ENCODE measurements around the gene CSF1. TPM values are rescaled to one million over a fixed set of nuclear protein-coding genes. Genes with fewer than 3 reads are reported as not detected.

CSF1 gene
- total and polyA plus RNA-seq, 12 donors, result 6.3 to 26.2 (median 13.0) TPM

GRCh38 chr1:109931189-109931731 is 20.6 kb downstream of the CSF1 start:
- H3K9me3 ChIP-seq, result peaks cover 0 to under 1% (median 0%) of the 10 kb centered on the region in 11 donors
- TF ChIP-seq CTCF (IDR thresholded peaks at IDR 0.05), result no peak
- ATAC-seq, result peak; percentile 74 to 89 (median 82)
- H3K4me1 ChIP-seq, result peaks cover 32 to 80% (median 68%) of the 10 kb centered on the region in 9 donors
- H3K36me3 ChIP-seq, result peaks cover 0 to 38% (median 16%) of the 10 kb centered on the region in 9 donors
- peak overlapping the region; percentile 14 to 84 (median 79) for H3K27ac ChIP-seq
- intact Hi-C loops (cut with DNase I), result loop anchor here in 5 of 10 donors (2.0 to 5.0 kb wide), 3 partner anchors 16 to 51 kb away; partner anchors contain the start of gene AHCYL1 (in 3 of the 5)
- no peak overlapping the region for H3K4me3 ChIP-seq
- peak; percentile 88 to 91 for DNase-seq
- no peaks in the 10 kb centered on the region for H3K27me3 ChIP-seq
- 28 to 29% methylated on average over 10 of the region's 10 CpGs for whole genome bisulfite sequencing, 2 donors

- TF ChIP-seq CTCF (IDR thresholded peaks at IDR 0.05), result no peak
- DNase-seq (no peak), ATAC-seq (no peak)
- H3K9me3 ChIP-seq, result peaks cover 0 to 8% (median 3%) of the 10 kb centered on the region in 11 donors
- WGBS, 2 donors, result 97 to 100% methylated on average over 3 of the region's 3 CpGs
- H3K4me1 ChIP-seq, result peaks cover 32 to 72% (median 63%) of the 10 kb centered on the region in 9 donors
- H3K36me3 ChIP-seq, result peaks cover 0 to 30% (median 14%) of the 10 kb centered on the region in 9 donors
- no peaks in the 10 kb centered on the region for H3K27me3 ChIP-seq
- no peak overlapping the region for H3K4me3 ChIP-seq
- intact Hi-C loops (cut with DNase I), result loop anchor here in 5 of 10 donors (2.0 to 5.0 kb wide), 3 partner anchors 17 to 50 kb away; partner anchors contain the start of gene AHCYL1 (in 3 of the 5)
- H3K27ac ChIP-seq, result peak overlapping the region in 3 of 10 donors; percentile 80 to 84 (median 80)
Measured at GRCh38 chr1:109931911-109932636, 21.4 kb downstream of the CSF1 start.

GRCh38 chr1:109932679-109933078 is 22.0 kb downstream of the CSF1 start:
- Histone ChIP-seq H3K27ac (no peak overlapping the region), H3K4me1 (peaks cover 27 to 66% (median 57%) of the 10 kb centered on the region in 9 donors), H3K36me3 (peaks cover 0 to 27% (median 14%) of the 10 kb centered on the region in 9 donors), H3K4me3 (no peak overlapping the region), H3K27me3 (no peaks in the 10 kb centered on the region), H3K9me3 (peaks cover 0 to 15% (median 9%) of the 10 kb centered on the region in 11 donors)
- intact Hi-C loops (cut with DNase I), result loop anchor here in 5 of 10 donors (5.0 kb wide), 2 partner anchors 45 to 50 kb away; partner anchors contain the start of gene AHCYL1 (in 3 of the 5)
- ATAC-seq, result no peak
- DNase-seq, result no peak
- WGBS, 2 donors, result 97% methylated on average over 5 of the region's 5 CpGs
- no peak for TF ChIP-seq CTCF (IDR thresholded peaks at IDR 0.05)
